ENCODE results near the gene ZHX3. TPM values are rescaled to one million over a fixed set of nuclear protein-coding genes. Genes with fewer than 3 reads are reported as not detected.

The ZHX3 gene
- total RNA-seq, 2 experiments from 2014 or later = 11.9 to 15.0 TPM

GRCh38 chr20:41275301-41275731 lies 42.2 kb downstream of the ZHX3 start:
- no peaks in the 10 kb centered on the region for H3K27me3 Mint-ChIP-seq (ENCODE audit: low read depth)
- peaks cover 8% of the 10 kb centered on the region for H3K4me1 Mint-ChIP-seq (ENCODE audit: low read depth)
- ChIA-PET CTCF (no interaction called here), POLR2A (no interaction called here)
- DNase-seq (no peak), ATAC-seq (no peak)
- no peaks in the 10 kb centered on the region for H3K9me3 Mint-ChIP-seq (ENCODE audit: insufficient read depth)
- no peak overlapping the region for H3K4me3 Mint-ChIP-seq
- H3K27ac Mint-ChIP-seq = no peak overlapping the region
- no peaks in the 10 kb centered on the region for H3K36me3 Mint-ChIP-seq (ENCODE audit: low read depth)

DNA sequence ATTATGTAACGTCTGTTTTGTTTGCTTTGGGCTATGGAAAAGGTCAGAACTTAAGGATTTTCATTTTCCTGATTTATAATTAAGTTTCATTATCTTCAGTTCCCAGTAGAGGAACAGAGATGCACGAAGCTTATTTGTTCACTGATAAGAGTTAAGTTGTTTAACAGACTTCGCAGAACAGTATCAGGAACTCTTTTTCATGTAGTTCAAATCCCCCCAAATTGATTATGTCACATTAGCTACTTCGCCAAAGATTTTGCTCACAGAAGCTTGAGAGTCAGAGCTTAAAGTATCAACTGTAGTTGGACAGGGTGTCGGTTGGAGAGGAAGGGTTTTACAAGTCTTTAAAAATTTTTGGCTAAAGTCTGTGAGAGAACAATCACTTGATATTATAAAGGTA lies 43.4 kb downstream of the ZHX3 start:
- DNase-seq (no peak), ATAC-seq (no peak)
- H3K36me3 Mint-ChIP-seq (ENCODE audit: low read depth) = no peaks in the 10 kb centered on the region
- no peaks in the 10 kb centered on the region for H3K27me3 Mint-ChIP-seq (ENCODE audit: low read depth)
- H3K4me1 Mint-ChIP-seq (ENCODE audit: low read depth) = peaks cover 8% of the 10 kb centered on the region
- no peak overlapping the region for H3K4me3 Mint-ChIP-seq
- CTCF ChIA-PET = interaction anchor here (0.8 to 0.9 kb wide), 3 partner anchors 8 to 306 kb away, joined by 3 read pairs; no protein-coding TSS in a partner anchor
- H3K9me3 Mint-ChIP-seq (ENCODE audit: insufficient read depth) = no peaks in the 10 kb centered on the region
- no peak overlapping the region for H3K27ac Mint-ChIP-seq
- POLR2A ChIA-PET = no interaction called here

DNA sequence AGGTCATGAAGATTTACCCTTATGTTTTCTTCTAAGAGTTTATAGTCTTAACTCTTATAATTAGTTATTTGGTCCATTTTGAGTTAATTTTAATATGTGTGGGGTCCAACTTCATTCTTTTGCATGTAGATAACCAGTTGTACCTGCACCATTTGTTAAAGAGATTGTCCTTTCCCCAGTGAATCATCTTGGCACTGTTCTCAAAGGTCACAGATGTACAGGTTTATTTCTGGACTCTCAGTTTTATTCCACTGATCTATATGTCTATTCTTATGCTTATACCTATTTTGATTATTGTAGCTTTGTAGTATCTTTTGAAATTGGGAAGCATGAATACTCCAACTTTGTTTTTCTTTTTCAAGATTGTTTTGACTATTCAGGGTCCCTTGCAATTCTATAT lies 44.1 kb downstream of the ZHX3 start:
- no peak for ATAC-seq
- POLR2A ChIA-PET = no interaction called here
- Mint-ChIP-seq H3K27ac (no peak overlapping the region), H3K9me3 (ENCODE audit: insufficient read depth) (no peaks in the 10 kb centered on the region), H3K4me3 (no peak overlapping the region), H3K36me3 (ENCODE audit: low read depth) (no peaks in the 10 kb centered on the region), H3K4me1 (ENCODE audit: low read depth) (peaks cover 8% of the 10 kb centered on the region), H3K27me3 (ENCODE audit: low read depth) (no peaks in the 10 kb centered on the region)
- CTCF ChIA-PET = interaction anchor here (0.9 kb wide), 2 partner anchors 17 to 305 kb away, joined by 3 read pairs; no protein-coding TSS in a partner anchor
- DNase-seq = no peak

DNA sequence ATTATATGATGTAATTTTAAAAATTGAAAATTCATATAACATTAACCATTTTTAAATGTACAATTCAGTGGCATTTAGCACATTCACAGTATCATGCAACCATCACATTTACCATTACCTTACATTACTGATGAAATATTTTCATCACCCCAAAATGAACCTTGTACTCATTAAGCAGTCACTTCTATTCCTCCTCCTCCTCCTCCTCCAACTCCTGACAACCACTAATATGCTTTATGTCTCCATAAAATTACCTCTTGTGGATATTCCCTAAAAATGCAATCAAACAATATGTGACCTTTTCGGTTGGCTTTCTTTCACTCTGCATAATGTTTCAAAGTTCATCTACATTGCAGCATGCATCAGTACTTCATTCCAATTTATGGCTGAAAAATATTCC lies 45.2 kb downstream of the ZHX3 start:
- Mint-ChIP-seq H3K9me3 (ENCODE audit: insufficient read depth) (no peaks in the 10 kb centered on the region), H3K27me3 (ENCODE audit: low read depth) (no peaks in the 10 kb centered on the region), H3K27ac (no peak overlapping the region), H3K36me3 (ENCODE audit: low read depth) (no peaks in the 10 kb centered on the region), H3K4me1 (ENCODE audit: low read depth) (peaks cover 8% of the 10 kb centered on the region), H3K4me3 (no peak overlapping the region)
- POLR2A ChIA-PET = no interaction called here
- ATAC-seq = no peak
- CTCF ChIA-PET = interaction anchor here (1.3 kb wide), 1 partner anchor 137 kb away, joined by 3 read pairs; no protein-coding TSS in a partner anchor
- no peak for DNase-seq

GRCh38 chr20:41268917-41269652 lies 48.4 kb downstream of the ZHX3 start:
- CTCF ChIA-PET = no interaction called here
- H3K4me3 Mint-ChIP-seq = no peak overlapping the region
- no peak for DNase-seq
- no peaks in the 10 kb centered on the region for H3K36me3 Mint-ChIP-seq (ENCODE audit: low read depth)
- H3K27me3 Mint-ChIP-seq (ENCODE audit: low read depth) = no peaks in the 10 kb centered on the region
- no peaks in the 10 kb centered on the region for H3K9me3 Mint-ChIP-seq (ENCODE audit: insufficient read depth)
- H3K27ac Mint-ChIP-seq = no peak overlapping the region
- no peaks in the 10 kb centered on the region for H3K4me1 Mint-ChIP-seq (ENCODE audit: low read depth)
- POLR2A ChIA-PET = no interaction called here
- ATAC-seq = no peak

DNA sequence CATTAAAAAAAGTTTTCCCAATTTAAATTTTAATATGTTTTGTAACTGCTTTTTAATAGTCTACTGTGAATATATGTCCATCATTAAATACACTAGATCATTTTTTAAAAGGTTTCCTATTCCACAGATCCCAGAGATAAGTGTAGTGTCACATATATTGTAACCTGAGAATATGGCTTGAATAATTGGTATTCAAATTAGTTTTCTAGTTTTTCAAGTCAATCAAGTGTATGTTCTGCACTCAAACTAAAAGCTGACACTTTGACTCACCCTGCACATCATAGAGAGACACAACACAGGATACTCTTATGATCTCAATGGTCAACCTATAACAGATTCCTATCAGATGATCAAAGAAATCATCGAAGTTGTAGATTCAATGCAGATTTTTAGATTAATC lies 49.1 kb downstream of the ZHX3 start:
- ATAC-seq = no peak
- Mint-ChIP-seq H3K36me3 (ENCODE audit: low read depth) (no peaks in the 10 kb centered on the region), H3K4me3 (no peak overlapping the region), H3K27me3 (ENCODE audit: low read depth) (no peaks in the 10 kb centered on the region), H3K4me1 (ENCODE audit: low read depth) (no peaks in the 10 kb centered on the region), H3K27ac (no peak overlapping the region), H3K9me3 (ENCODE audit: insufficient read depth) (no peaks in the 10 kb centered on the region)
- ChIA-PET CTCF (no interaction called here), POLR2A (no interaction called here)
- DNase-seq = no peak

GRCh38 chr20:41265938-41266337 lies 51.6 kb downstream of the ZHX3 start:
- CTCF ChIA-PET = interaction anchor here (1.2 kb wide), 1 partner anchor 8 kb away, joined by 3 read pairs; no protein-coding TSS in a partner anchor
- H3K4me1 Mint-ChIP-seq (ENCODE audit: low read depth) = no peaks in the 10 kb centered on the region
- H3K36me3 Mint-ChIP-seq (ENCODE audit: low read depth) = no peaks in the 10 kb centered on the region
- no peak overlapping the region for H3K27ac Mint-ChIP-seq
- ATAC-seq (no peak), DNase-seq (no peak)
- H3K9me3 Mint-ChIP-seq (ENCODE audit: insufficient read depth) = no peaks in the 10 kb centered on the region
- no peak overlapping the region for H3K4me3 Mint-ChIP-seq
- H3K27me3 Mint-ChIP-seq (ENCODE audit: low read depth) = no peaks in the 10 kb centered on the region
- POLR2A ChIA-PET = no interaction called here

DNA sequence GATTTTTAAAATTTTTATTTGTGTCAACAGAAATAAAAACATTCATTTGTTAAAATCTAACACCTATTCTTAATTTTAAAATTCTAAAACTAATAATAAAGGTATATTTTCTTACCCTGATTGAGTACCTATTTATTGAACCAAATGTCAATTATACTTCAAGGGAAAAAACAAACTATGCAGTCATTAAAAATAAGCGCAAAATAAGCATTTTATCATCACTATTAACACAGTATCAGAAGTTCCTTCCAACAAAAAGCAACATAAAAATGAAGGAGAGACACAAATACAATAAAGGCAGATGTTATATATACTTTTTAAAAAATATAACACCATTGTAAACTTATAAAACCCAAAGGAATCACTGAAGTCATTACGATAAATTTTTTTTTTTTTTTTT lies 52.7 kb downstream of the ZHX3 start:
- DNase-seq = no peak
- ChIA-PET CTCF (no interaction called here), POLR2A (no interaction called here)
- no peaks in the 10 kb centered on the region for H3K36me3 Mint-ChIP-seq (ENCODE audit: low read depth)
- H3K9me3 Mint-ChIP-seq (ENCODE audit: insufficient read depth) = no peaks in the 10 kb centered on the region
- no peak for ATAC-seq
- no peaks in the 10 kb centered on the region for H3K27me3 Mint-ChIP-seq (ENCODE audit: low read depth)
- H3K4me1 Mint-ChIP-seq (ENCODE audit: low read depth) = no peaks in the 10 kb centered on the region
- H3K4me3 Mint-ChIP-seq = no peak overlapping the region
- H3K27ac Mint-ChIP-seq = no peak overlapping the region

- no peak for ATAC-seq
- CTCF ChIA-PET = interaction anchor here (1.1 kb wide), 1 partner anchor 44 kb away, joined by 3 read pairs; no protein-coding TSS in a partner anchor
Observed at GRCh38 chr20:41261790-41262717, 55.5 kb downstream of the ZHX3 start.

GRCh38 chr20:41261260-41261659 lies 56.3 kb downstream of the ZHX3 start:
- ATAC-seq (no peak), DNase-seq (no peak)
- H3K4me3 Mint-ChIP-seq = no peak overlapping the region
- H3K27me3 Mint-ChIP-seq (ENCODE audit: low read depth) = no peaks in the 10 kb centered on the region
- H3K27ac Mint-ChIP-seq = no peak overlapping the region
- no peaks in the 10 kb centered on the region for H3K36me3 Mint-ChIP-seq (ENCODE audit: low read depth)
- no peaks in the 10 kb centered on the region for H3K9me3 Mint-ChIP-seq (ENCODE audit: insufficient read depth)
- ChIA-PET POLR2A (no interaction called here), CTCF (no interaction called here)
- H3K4me1 Mint-ChIP-seq (ENCODE audit: low read depth) = no peaks in the 10 kb centered on the region

More at GRCh38 chr20:41261790-41262717, 55.5 kb downstream of the ZHX3 start:
- Mint-ChIP-seq H3K9me3 (ENCODE audit: insufficient read depth) (no peaks in the 10 kb centered on the region), H3K27me3 (ENCODE audit: low read depth) (no peaks in the 10 kb centered on the region), H3K4me1 (ENCODE audit: low read depth) (no peaks in the 10 kb centered on the region), H3K36me3 (ENCODE audit: low read depth) (no peaks in the 10 kb centered on the region), H3K27ac (no peak overlapping the region), H3K4me3 (no peak overlapping the region)
- DNase-seq = no peak
- POLR2A ChIA-PET = no interaction called here

DNA sequence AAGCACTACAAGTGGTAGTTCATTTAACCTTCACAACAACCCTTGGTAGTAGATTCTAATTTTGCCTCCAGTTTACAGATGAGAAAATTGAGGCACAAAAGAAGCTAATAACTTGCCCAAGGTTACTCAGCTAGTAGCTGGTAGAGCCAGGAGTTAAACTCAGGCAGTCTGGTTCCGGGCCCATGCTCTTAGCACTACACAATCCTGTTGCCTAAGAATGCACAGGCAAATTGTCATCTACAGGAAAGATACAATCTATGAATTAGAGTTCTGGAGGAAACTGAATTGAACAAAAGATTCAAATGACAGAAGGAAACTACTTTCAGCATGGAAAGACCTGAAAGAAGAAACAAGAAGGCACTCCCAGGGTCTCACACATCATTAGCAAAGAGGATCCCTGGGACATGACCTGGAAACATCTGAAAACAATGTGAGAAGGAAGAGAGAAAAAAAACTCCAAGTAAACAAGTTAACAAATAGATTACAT lies 56.8 kb downstream of the ZHX3 start:
- DNase-seq (no peak), ATAC-seq (no peak)
- POLR2A ChIA-PET = no interaction called here
- Mint-ChIP-seq H3K27me3 (ENCODE audit: low read depth) (no peaks in the 10 kb centered on the region), H3K27ac (no peak overlapping the region), H3K4me3 (no peak overlapping the region), H3K4me1 (ENCODE audit: low read depth) (no peaks in the 10 kb centered on the region), H3K36me3 (ENCODE audit: low read depth) (no peaks in the 10 kb centered on the region), H3K9me3 (ENCODE audit: insufficient read depth) (no peaks in the 10 kb centered on the region)
- CTCF ChIA-PET = no interaction called here

- H3K9me3 Mint-ChIP-seq (ENCODE audit: insufficient read depth) = no peaks in the 10 kb centered on the region
- no peaks in the 10 kb centered on the region for H3K4me1 Mint-ChIP-seq (ENCODE audit: low read depth)
- no peak for DNase-seq
- no peaks in the 10 kb centered on the region for H3K36me3 Mint-ChIP-seq (ENCODE audit: low read depth)
- ChIA-PET POLR2A (interaction anchor here (0.7 kb wide), 1 partner anchor 54 kb away, joined by 3 read pairs; no protein-coding TSS in a partner anchor), CTCF (interaction anchor here (0.9 kb wide), 1 partner anchor 11 kb away, joined by 3 read pairs; no protein-coding TSS in a partner anchor)
- no peak overlapping the region for H3K4me3 Mint-ChIP-seq
- no peak for ATAC-seq
- H3K27me3 Mint-ChIP-seq (ENCODE audit: low read depth) = no peaks in the 10 kb centered on the region
- H3K27ac Mint-ChIP-seq = no peak overlapping the region
Observed at GRCh38 chr20:41259309-41259708, 58.2 kb downstream of the ZHX3 start.
